NCI-H226 (cell line): ENCODE measurements around the gene GFRA1.

Source experiments
- DNase-seq: peaks from one replicate; pipeline ENCODE4 v3.0.0-alpha.2; 2015

GFRA1 gene

DNA sequence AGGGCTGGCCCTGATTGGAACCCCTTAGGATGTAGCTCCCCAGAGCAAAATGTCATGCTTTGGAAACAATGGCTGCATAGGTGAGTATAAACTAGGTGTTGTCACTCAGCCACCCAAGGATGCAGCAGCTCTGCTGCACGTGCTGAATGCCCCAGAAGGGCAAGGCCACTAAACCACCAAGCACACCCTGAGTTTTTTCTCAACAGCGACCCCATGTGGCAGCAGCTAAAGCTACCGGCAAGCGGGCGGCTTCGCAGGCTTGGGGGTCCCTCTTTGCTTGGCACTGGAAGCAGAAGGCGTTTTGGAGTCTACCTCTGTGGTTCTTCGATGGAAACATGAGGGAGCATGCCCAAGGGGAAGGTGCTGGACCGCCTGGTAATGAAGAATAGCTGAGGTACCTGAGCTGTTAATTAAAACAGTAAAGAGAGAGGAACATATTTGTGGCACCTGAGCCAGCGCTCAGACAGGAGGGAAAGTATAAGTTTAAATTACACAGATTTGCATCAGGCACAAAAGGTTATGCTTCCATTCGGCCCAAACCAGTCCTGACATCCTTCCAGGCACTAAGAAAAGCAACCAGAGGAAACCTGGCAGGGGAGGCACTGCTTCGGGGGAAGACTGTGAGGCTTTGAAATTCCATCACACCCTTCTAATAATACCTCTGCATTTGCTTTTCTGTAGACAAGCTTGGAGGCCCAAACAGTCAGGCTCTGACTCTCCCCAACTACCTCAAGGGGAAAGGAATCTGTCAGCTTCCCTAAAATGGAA, 152.1 kb downstream of the GFRA1 start:
- DNase-seq, result no peak

DNA sequence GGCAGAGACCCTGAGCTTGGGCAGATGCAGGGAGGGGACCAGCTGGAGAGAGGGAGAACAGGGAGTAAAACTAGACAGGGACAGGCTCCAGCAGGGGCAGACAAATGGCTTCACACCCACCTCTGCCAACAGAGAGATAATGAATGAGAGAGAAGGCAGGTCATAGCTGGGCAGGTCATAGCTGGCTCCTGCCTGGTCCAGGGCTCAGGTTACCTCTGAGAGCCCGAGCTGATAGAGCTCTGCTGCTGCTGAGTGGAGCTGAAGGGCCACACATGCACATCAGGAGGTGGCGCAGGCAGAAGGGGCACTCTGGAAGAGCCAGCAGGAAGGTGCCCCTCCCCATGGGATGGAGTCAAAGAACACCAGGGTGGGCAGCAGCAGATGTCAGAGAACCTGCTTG, 154.2 kb downstream of the GFRA1 start:
- DNase-seq, result no peak

- no peak for DNase-seq
These were observed 157.2 kb downstream of the GFRA1 start for GRCh38 chr10:116115797-116116196.

- no peak for DNase-seq
These were observed 157.9 kb downstream of the GFRA1 start for GRCh38 chr10:116115036-116115641.

DNA sequence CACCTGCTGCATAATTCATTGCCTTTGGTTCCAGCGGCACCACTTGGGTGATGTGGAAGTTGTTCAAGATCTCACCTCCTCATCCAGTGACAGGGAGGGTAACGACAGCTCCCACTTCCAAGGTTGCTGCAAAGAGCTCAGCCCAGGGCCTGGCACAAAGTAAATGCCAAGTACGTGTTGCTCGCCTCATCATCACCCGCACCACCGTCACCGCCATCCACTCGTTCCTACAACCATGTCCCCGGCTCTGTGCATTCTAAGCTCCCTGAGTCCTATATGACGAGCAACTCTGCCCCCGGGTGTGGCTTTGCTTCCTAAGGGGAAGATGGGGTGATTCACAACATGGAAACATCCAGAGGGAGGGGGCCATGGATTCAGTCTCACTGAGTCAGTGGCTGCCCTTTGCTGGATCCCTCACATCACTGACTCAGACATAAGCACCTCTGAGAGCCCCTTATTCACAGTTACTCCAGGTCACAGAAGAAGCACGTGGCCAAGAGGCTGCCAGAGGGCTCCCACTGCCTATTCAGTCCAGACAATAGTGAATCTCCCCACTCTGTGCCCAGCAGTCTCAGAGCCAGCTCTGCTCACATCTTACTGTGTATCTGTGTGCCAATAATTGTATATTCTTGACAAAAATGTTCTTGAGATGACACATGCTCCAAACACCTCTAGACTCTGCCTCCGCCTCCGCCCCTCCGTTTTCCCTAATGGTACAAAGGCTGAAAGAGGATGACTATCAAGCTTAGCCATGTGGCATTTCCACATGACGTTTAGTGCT, 159.1 kb downstream of the GFRA1 start:
- peak; percentile 6 for DNase-seq

DNA sequence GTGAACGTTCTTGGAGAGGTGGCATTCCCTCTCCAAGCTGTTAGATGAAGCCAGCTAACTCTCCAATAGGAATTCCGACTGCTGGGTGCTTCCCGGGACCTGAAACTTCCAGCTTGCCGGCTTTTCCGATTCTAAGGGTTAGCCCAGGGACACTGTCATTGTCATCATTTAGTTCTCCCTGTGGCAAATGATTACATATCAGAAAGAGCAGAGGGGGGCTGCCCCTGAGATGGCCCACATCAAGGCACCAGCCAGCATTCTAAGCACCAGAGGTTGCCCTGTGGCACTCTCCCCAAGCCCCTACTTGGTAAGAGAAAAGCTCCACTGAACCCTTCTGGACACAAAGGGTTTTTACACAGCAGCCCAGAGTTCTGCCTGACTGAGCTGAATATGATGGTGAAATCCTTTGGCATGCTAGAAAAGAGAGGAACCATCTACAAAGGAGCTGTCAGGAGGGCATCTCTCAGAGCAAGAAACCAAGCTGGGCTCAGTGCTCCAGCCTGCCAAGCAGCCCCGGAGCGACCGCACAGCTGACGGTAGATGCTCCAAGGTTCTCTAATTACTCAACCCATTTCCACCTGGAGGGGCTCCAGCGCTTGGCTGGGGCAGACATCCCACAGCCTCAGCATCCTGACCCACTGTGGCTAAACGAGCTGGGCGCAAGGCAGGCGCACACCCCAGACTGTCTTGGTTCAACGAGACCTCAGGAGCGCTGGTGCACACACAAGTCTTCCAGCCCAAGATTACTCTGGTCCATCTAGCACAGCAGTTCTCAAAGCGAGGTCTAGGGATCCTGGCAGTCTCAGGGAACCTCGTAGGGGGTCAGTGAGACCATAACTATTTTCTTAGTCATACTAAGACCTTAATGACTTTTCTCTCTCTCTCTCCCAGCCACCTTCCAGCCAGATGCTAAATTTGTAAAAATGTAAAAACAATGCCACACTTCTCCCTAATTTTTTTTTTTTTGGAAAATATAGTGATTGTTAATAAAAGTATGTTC, 160.5 kb downstream of the GFRA1 start:
- DNase-seq, result no peak

DNA sequence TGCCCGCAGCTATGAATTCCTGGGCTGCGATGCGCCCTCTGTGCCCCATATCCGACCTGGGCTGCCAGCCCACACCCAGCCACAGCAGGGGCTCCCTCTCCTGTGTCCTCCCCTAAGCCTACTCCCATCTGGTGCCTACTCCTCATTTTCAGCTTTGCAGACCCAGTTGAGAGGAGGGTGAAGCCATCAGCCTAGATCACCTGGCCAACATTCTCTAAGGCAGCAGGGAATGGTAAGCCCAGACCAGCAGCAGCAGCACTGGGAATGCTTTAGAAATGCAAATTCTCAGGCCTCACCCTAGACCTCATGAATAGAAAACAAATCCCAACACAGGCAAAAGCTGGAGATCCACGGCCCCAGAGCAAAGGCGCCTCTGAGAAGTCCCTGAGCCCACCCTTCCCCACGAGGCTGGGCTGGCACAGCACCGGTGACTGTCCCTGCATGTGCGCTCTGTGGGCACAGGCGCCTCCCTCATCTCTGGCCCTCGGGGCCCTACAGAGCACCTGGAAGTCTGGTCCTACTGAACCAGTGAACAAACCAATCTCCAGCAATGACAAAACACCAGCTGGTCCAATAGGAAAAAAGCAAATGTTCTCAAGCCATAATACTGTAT, 161.4 kb downstream of the GFRA1 start:
- DNase-seq, result no peak

- no peak for DNase-seq
These were observed 162.3 kb downstream of the GFRA1 start for GRCh38 chr10:116110736-116111135.

DNA sequence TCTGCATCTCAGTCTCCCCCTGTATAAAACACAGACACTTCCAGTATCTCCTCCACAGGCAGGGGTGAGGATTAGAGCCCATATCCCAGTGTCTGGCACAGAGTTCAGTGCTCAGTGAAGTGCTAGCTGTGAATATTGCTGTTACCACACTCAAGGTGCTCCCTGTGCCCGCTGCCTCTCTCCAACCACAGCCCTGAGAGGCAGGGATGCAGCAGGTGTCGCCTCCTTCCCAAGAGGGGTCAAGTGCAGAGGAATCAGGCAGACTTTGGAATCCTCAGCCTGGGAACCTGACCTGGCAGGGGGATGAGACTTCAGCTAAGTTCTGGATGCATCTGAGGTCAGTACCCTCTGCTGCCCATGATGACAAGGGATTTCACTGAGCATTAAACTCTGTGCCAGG, 163.1 kb downstream of the GFRA1 start:
- DNase-seq, result no peak

GRCh38 chr10:116109481-116109880, 163.5 kb downstream of the GFRA1 start:
- DNase-seq, result no peak

DNA sequence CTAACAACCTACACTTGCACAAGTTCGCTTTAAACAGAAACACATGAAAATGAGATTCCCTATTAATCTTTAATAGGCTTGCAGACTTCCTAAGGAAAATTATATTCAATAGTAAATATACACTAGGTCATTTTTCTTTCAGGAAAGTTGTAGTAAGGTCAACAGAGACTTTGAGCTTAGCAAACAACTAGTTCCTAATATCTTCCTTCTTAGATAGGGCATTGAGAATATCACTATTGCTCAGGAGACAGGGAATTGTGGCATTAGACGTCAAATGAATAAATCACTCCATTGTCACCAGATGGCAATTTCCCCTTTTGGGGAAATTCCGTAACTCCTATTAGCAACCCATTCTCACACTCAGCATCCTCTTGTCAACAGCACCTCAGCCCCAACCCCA, 164.9 kb downstream of the GFRA1 start:
- DNase-seq, result no peak

GRCh38 chr10:116106611-116107010, 166.4 kb downstream of the GFRA1 start:
- no peak for DNase-seq

DNA sequence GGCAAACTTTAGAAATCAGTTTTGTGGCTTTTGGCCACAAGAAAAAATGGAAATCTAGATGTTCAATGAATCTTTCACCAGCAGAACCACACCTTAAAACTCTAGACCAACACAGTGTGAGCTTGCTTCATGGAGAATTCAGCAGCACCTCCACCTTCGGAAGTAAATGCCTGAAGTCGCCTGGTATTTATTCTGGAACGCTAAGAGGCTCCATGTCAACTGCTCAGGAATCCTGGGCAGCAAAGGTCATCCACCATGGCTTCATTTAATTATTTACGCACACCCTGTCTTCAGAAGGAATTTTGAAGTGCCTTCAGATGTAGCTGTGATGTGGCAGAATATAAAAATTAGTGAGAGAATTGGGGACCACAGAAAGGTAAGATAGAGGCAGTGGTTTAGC, 167.7 kb downstream of the GFRA1 start:
- DNase-seq, result no peak

GRCh38 chr10:116104210-116104932, 168.6 kb downstream of the GFRA1 start:
- no peak for DNase-seq

- DNase-seq, result no peak
These were observed 169.3 kb downstream of the GFRA1 start for GRCh38 chr10:116103668-116104067.

DNA sequence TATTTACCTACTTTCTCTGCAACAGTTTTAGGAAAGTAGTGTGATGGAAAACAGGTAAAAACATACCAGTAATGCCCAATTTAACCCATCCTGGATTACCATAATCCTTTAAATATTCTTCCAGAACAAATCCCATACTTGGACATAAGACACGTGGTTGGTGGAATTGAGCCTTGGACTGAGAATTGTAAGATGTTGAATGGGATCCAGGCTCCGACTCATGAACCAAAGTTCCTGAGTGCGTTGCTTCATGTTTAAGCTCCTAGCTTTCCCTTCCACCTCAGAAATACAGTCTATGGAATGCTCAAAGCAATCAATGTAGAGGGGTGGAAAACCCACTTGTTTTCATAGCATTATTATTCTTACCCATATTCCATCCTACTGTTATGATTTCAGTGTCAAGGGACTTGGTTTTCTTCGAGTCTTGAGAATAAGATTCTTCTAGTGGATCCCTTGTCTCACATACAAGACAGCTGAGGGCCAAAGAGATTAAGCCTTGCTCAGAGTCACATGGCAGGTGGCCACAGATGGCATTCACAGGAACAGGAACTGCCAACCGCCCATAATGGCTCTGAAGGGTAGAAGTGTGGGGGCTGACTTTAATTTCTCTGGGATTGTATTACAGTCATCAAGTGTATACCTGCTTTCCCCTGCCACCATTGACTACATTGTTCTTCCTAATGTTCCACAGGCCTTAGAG, 171.2 kb downstream of the GFRA1 start:
- DNase-seq, result no peak

DNA sequence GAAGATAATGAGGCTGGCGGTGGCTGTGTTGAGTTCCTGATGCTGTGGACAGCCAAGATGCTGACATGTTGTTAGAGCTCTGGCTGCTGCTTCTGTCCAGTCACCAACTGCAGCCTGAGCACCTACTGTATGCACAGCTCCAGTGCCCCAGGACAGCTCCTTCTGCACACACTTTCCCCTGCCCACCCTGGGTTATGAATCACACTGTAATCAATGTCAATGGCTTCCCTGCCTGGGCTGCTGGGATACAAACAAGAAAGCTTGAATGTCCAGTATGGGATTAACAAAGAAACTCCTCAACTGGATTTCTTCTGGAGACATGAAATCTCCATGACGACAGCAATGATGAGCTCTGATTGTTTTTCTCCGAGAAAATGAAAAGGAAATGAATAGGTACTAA, 172.0 kb downstream of the GFRA1 start:
- DNase-seq, result no peak

GRCh38 chr10:116099023-116099420, 174.0 kb downstream of the GFRA1 start:
- no peak for DNase-seq

GRCh38 chr10:116098411-116099022, 174.5 kb downstream of the GFRA1 start:
- no peak for DNase-seq

DNA sequence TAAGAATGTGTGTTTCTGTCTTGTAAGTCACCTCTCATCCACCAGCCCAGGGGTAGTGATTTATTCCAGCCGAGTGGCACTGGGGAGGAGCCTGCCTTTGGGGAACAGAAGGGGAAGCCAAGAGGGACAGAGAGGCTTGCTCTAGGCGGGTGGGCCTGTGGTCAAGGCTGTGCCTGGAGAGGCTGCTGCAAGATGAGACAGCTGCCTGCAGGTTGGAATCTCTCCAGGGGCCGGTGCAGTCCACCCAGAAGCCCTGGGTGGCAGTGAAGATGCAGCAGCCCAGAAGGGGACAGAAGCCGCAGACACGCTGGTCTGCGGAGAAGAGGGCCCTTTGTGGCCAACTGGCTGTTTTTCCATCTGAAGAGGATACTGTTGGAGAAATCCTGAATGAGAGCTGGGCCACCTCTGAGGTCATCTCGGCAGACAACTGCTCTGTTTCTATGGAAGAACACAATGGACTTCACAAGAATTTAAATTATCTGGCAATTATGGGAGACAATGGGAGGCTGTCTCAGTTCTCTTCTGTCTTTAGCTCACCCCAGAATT, 175.7 kb downstream of the GFRA1 start:
- DNase-seq, result no peak
